Ovary (tissue), 3 donors: ENCODE results near the gene TMEM54.

Experiments
- CTCF ChIP-seq, 3 donors: fragments of 450-650 bp in 2 of 3; fragments of 200-600 bp in 1 of 3; IDR thresholded peaks; one replicate each; pipeline versions ENCODE4 v1.5.1 to v1.8.0; 2016 to 2022; ENCODE audit warnings: antibody characterized with exemption in 3 of 3, mild to moderate bottlenecking in 1 of 3
- EP300 ChIP-seq: sonication (generic); formaldehyde crosslinking; IDR thresholded peaks from one replicate; pipeline ENCODE4 v1.6.1; 2017; ENCODE audit warnings: antibody characterized with exemption
- POLR2A ChIP-seq: fragments of 450-650 bp; IDR thresholded peaks from one replicate; pipeline ENCODE4 v1.6.1; 2017; ENCODE audit warnings: antibody characterized with exemption, mild to moderate bottlenecking, moderate library complexity
- donor health status: DM: no; HTN: no; CAD: no.

GRCh38 chr1:32949519-32949918 is 48.3 kb upstream of the TMEM54 start:
- TF ChIP-seq POLR2A: no peak
- no peak for TF ChIP-seq CTCF (IDR thresholded peaks at IDR 0.05)
- TF ChIP-seq EP300: no peak
